Middle frontal gyrus (tissue), 1 donor: ENCODE measurements around the gene VCX3B.
"Not testable (repeated sequence)": the region's sequence is repeated elsewhere in the genome, so short reads cannot be mapped to it uniquely, and the experiment has no call there.

ENCODE experiments used
- DNase-seq: peaks from one replicate; pipeline ENCODE4 v3.0.0-alpha.2; 2015; ENCODE audit warnings: low spot score; ENCODE audit errors: extremely low spot score

Gene VCX3B

DNA sequence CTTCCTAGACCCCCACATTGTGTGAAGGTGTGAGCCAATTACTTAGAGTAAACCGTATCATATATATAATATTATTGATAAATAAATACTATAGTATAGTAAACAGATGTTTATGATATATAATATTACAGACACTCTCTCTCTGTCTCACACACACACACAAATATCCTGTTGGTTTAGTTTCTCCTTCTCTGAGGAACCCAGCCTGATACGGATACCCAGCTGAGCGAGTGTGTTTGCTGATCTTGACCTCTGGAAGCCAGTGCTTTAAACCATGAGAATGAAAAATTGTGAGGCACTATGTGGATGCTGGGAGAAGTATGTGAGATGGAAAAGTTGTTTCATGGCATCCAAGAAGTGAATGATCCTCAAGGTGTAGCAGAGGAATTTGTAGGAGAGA is at the start of gene VCX3B:
VCX3B (plus strand) TSS at position 301 of the 400 bp plus-strand sequence. CDS start 621 bp downstream, outside the sequence.
- DNase-seq = not testable (repeated sequence)

DNA sequence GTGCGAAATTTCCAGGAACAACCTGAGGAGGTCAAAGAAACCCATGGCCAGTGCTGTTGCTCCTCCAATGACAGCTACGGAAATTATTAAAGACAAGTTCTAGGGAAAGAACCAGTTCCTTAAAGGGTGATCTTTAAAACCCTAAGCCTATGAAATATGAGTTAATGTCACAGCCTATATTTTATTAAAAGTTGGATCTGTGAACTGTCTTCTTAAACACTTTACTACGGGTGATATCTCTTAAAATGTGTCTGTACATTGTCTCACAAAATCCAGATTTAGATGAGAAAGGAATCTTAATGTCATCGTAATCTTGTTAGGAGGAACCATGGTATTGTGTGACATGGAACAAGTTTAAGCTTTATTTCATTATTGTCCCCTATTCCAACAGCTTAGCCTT is 46.3 kb upstream of the VCX3B start:
- DNase-seq = no peak

DNA sequence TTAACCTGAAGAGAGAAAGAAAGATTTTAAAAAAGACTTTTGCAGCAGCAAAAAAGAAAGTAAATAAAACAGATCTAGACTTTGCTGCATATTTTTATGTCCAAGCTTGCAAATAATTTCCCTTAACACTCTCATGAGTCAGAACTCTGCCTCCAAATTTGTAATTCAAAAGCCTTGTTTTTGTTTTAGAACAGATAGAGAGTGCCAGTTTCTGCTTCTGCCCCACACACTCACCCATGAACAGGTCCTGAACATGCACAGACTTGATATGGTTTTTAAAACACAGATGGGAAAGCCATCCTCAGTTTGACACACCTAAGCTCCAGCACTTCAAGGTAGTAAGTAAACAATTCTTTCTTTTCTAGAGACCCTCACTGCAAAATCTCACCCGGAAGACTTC is 39.7 kb upstream of the VCX3B start:
- no peak for DNase-seq

DNA sequence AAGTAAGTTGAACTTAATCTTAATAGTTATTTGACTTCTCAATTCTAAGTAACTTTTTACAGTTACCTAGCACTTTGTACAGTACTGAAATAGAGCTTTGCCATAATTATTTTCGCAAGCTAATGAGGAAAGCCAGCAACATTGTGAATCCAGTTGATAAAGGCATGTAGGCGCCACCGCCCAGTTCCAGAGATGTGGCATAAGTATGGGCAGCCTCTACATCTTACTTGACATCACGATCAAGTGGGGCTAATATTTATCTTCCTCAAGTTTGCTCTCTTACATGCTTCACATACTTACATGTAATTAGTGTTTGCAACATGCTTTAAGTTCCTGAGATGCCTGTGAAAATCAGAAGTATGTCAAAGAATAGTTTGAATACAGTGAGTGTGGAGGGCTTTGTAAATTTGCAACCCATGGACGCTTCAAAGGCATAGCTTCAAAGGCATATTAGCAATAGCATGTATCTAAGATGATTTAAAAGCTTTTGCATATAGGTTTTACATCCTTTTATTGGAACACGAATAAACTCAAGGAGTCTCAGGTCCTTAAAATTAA is 34.9 kb upstream of the VCX3B start:
- no peak for DNase-seq

DNA sequence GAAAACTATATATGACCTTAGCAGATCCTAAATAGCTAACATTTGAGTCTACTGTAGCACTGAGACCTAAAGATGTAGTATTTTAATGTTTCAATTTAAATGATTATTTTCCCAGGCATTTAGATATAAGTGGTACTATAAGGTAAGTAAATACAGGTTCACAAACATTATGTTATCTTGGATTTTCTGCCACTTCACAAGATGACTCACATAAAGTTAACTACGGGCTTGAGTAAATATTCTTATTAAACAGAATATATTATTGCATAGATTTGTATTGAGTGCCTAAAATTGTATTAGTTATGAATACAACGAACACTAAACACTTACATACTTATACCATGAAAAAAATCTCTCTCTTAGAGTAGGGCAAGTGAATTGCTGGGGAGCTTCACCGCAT is 34.2 kb upstream of the VCX3B start:
- DNase-seq = no peak

DNA sequence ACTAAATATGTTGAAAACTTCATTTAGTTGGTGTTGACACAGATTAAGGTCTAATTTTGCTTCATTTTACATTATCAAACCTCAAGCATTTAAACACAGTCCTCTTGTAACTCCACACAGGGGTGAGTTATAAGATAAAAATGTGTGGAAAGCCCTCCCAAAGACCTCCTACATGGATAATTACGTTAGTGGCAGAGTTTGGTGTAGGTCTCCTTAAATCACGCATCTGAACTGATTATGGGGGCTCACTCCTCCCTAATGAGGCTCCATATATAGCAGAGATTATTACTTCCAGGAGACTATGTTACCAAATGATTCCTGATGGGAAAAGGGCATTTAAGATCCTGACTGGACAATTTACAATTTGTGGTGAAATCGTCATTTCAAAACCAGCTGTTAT is 32.2 kb upstream of the VCX3B start:
- no peak for DNase-seq

DNA sequence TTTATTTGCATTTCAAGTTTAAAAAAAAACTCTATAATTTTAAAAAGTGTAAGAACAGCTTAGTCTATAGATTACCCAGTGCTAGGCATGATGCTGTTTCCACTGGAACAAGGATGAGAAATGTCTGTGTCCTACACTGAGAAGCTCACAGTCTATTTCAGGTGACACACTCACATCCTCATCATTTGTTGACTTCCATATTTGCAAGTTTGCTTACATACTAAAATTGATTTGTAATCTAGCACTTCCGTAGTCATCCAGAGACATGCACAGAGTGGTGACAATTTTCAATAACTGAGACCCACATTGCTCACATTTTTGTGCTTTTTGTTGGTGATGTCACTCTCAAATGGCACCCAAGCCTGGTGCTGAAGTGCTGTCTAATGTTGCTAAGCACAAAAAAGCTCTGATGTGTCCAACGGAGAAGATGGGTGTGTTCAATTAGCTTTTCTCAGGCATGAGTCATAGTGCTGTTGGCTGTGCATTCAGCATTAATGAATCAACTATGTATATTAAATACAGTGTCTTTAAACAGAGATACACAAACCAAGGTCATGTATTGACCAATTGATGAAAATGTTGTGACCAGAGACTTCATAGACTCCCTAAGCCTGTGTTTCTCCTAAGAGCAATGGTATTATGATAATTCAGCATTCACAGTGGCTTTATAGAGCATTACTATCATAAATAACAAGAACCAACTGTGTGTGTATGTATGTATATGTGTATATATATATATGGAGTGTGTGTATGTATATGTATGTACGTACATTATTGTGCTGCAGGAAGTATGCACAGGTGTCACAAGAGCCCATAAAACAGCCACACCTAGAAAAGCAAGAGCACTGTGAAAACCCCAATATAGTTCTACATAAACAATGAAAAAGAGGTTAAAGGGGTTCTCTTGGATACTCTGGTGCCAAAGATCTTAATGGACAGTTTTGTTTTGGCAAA is 31.2 kb upstream of the VCX3B start:
- DNase-seq = no peak

DNA sequence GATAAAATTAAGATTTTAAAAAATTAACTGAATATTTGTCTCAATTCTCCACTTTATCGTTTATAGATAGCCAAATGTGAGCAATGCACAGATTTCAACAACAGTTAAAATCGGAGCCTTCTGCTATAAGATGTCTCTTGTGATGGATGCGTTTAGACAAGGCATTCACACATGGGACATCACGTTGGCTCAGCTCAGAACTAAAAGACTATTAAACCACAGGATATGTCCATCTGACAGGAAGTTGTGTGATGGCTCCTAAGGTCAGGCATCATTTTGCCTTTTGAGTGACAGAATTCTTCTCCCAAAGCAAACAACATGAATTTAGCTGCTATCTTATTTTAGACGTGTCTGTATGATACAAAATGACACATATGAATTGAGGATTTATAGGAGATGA is 17.3 kb upstream of the VCX3B start:
- no peak for DNase-seq

DNA sequence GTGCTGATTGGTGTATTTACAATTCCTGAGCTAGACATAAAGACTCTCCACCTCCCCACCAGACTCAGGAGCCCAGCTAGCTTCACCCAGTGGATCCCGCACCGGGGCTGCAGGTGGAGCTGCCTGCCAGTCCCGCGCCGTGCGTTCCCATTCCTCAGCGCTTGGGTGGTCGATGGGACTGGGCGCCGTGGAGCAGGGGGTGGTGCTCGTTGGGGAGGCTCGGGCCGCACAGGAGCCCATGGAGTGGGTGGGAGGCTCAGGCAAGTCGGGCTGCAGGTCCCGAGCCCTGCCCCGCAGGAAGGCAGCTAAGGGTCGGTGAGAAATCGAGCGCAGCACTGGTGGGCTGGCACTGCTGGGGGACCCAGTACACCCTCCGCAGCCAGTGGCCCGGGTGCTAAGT is 12.3 kb upstream of the VCX3B start:
- not testable (repeated sequence) for DNase-seq

DNA sequence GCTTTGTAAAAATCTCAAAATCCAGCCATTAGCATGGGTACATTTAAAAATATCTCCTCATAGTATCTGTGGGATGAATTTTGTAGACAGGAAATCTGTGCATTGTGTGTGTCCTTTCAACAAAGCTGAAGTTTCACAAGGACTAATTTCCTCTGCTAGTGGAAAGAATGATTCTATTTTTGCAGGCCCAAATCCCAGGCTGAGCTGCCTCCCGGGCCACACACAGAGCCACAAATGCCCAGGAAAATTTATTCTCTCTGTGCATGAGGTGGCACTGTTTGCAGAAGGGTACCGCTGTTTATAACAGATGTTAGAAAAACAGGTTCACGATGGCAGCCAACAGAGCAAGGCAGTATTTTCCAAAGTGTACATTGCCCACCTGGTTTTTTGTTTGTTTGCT is 11.0 kb upstream of the VCX3B start:
- no peak for DNase-seq

DNA sequence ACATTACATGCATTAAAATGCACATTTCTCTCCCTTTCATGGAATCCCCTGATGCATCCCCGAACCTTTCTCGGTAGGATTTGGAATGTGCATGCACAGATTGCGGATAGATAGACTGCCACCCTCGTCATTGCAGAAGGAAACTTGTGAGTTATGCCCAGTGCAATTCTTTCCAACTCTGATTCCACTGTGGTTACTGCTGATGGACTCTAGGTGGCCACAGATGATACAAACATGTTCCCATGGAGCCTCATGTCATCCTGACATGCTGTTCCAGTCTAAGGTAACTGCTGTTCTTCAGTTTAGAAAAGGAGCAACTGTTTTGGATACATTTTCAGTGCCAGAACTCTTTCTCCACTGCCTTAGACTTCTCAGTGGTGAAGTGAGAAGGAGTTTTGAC is 9.1 kb upstream of the VCX3B start:
- no peak for DNase-seq

DNA sequence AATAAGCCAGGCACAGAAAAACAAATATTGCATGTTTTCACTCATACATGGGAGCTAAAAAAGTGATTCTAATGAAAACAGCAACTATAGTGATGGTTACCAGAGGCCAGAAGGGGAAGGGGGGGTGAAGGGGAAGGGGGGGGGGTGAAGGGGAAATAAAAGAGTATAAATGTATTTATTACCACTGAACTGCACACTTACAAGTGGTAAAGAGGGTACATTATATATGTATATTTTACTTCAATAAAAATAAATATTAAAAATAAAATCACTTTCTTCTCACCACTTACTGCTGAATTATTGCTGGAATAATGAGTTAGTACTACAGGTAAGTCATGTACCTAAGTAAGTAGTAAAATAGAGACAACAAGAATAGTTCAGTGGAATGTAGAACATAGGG is 2.1 kb upstream of the VCX3B start:
- DNase-seq = no peak

DNA sequence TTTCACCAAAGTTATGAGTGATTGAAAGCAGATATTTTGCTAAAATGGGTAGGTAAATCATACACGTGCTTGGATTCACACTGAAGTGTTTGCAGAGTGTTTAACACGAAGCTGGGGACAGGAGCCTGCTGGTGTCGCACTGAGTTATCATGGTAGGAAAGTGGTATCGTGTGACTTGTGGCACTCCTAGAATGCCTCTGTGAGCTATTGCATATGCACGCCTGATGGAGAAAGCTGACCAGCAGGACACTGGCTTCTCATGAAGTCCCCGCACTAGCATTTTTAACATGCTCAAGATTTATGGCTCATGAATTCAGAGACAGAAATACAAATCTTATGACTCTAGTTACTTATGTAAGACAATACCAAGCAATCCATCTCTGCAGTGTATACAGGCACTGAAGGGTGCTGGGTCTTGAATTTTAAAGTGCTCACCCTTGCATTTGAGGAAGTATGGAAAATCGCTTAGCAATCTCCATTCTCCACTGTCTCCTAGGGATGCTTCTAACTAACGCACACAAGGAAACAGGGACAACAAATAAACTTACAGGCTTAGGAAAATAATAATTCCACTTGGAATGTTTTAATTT is 19.8 kb downstream of the VCX3B start:
- no peak for DNase-seq

DNA sequence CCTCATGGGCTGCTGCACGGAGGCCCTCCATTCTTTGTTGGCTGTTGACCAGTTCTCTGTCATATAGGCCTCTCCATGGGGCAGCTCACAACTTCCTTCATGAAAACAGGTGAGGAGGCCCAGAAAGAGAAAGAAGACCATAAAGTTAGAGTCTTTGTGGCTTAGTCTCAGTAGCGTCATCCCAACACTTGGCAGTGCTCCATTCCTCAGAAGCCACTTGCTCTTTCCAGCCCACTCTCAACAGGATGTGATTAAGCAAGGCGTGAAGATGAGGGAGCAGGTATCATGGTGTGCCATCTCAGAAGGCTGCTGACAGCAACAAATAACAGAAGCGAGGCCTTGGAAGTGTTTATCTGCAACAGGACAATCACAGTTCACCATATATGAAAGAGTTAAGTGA is 30.4 kb downstream of the VCX3B start:
- DNase-seq = not testable (repeated sequence)

DNA sequence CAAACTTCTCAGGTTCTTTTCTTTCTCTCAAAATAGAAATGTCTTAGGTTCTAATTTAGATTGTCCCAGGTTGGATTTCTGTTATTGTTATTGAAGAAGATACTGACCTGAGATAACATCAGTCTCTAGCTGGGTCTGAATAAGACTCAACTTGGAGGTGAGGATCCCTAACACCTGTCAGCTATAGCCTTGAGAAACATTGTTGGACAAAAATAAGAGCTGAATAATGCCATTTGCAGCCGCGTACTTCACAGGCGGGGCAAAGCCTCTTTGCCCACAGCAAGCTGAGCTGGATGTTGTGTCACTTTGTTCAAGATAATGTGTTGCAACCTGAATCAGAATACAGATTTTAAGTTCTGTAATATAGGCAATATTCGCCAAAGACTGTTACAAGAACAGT is 35.6 kb downstream of the VCX3B start:
- no peak for DNase-seq

DNA sequence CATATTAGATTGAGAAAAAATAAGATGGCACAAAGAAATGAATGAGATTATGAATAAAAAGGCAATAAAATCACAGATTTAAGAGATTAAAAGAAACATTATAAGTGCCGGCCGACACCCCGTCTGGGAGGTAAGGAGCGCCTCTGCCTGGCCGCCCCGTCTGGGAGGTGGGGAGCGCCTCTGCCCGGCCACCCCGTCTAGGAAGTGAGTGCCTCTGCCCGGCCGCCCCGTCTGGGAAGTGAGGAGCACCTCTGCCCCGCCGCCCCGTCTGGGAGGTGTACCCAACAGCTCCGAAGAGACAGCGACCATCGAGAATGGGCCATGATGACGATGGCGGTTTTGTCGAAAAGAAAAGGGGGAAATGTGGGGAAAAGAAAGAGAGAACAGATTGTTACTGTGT is 37.5 kb downstream of the VCX3B start:
- DNase-seq = not testable (repeated sequence)

DNA sequence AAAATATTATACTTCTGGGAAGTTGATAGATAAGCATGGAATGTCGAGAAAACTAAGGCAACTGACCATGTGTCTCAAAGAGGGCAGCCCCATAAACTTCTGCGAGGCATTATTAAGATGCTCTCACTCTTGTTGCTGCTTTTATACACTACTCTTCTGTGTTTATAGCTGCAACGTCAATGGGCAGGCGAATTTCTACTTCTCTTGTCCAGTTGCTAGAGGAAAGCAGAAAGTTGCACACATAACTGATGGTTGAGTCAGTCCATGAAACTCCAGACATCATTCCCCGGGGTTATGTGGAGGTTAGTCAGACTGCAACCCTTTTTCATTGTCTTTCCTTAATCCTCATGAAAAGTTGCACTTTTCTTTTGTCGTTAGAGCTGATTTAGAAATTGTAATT is 39.8 kb downstream of the VCX3B start:
- no peak for DNase-seq
